Right lobe of liver (tissue), 6 donors: ENCODE measurements around the gene HADHB. TPM values are rescaled to one million over a fixed set of nuclear protein-coding genes. Genes with fewer than 3 reads are reported as not detected.
"Not testable (repeated sequence)": the region's sequence is repeated elsewhere in the genome, so short reads cannot be mapped to it uniquely, and the experiment has no call there.

Experiments used
- ATAC-seq, 4 donors: fragments of 200-7000 bp; cut with Tn5 transposase; one replicate each; pipeline ENCODE4 v1.9.1; 2020; ENCODE audit warnings: mild to moderate bottlenecking in 4 of 4, moderate library complexity in 4 of 4
- DNase-seq, 3 donors: peaks; one replicate each; pipeline ENCODE4 v3.0.0-alpha.2; 2020
- H3K27ac ChIP-seq, 3 donors: fragments of 200-600 bp; one replicate each; pipeline ENCODE4 v1.8.0; 2022
- H3K27me3 ChIP-seq, 2 donors: fragments of 200-600 bp; one replicate each; pipeline ENCODE4 v1.8.0; 2022
- H3K36me3 ChIP-seq, 4 donors: fragments of 200-600 bp; sonication (generic) in 1 of 4; one replicate each; pipeline versions ENCODE4 v1.5.1 to v1.8.0; 2017 to 2022; ENCODE audit warnings: control low read depth in 1 of 4
- H3K4me1 ChIP-seq, 4 donors: fragments of 200-600 bp; sonication (generic) in 1 of 4; one replicate each; pipeline versions ENCODE4 v1.5.1 to v1.8.0; 2017 to 2022; ENCODE audit warnings: control low read depth in 1 of 4
- H3K4me3 ChIP-seq, 3 donors: fragments of 200-600 bp; one replicate each; pipeline ENCODE4 v1.8.0; 2022
- H3K9me3 ChIP-seq, 4 donors: fragments of 200-600 bp; sonication (generic) in 1 of 4; one replicate each; pipeline versions ENCODE4 v1.5.1 to v1.8.0; 2017 to 2022; ENCODE audit warnings: control low read depth in 1 of 4
- POLR2A ChIP-seq: fragments of 450-650 bp; IDR thresholded peaks from one replicate; pipeline ENCODE4 v1.6.1; 2017; ENCODE audit warnings: antibody characterized with exemption, mild to moderate bottlenecking
- WGBS: methylation state at CpG from one replicate; pipeline ENCODE4 v1.1.6; 2018; ENCODE audit warnings: low coverage, low lambda C conversion rate; ENCODE audit not compliant: insufficient coverage; ENCODE audit errors: missing lambda C conversion rate; 5-methylcytosine and 5-hydroxymethylcytosine counted together
- intact Hi-C, 2 donors: fragments of 100-400 bp; cut with DNase I; formaldehyde crosslinking; loops; one replicate each; pipeline versions ENCODE4 v1.11.2 to v1.14.1; 2022
- total RNA-seq, 6 experiments: library from RNA; depleted of rRNA in 2 of 6; stranded (reverse); fragments of >200 nt in 2 of 6; fragmentation: NEBNext Ultra II Directional in 3 of 6; extraction: Animal tissue kit (Norgen Biotek cat#: 25700) in 3 of 6; gene quantifications; one replicate each; pipeline versions ENCODE4 v1.1.0 to v1.2.4, GENCODE V29; 2016 to 2023
- TF ChIP-seq, protein P1 (sequence below), 4 donors: fragments of 200-600 bp in 3 of 4; fragments of 450-650 bp in 1 of 4; IDR thresholded peaks; one replicate each; pipeline versions ENCODE4 v1.5.1 to v1.8.0; 2016 to 2022; ENCODE audit warnings: antibody characterized with exemption in 4 of 4, mild to moderate bottlenecking in 2 of 4
- donor health status: DM: no; HTN: yes; CAD: no.
- donor health status: DM: no; HTN: no; CAD: no.
- donor health status: DM: no; HTN: no; CAD: no.
- donor health status: DM: no; HTN: yes; CAD: no.
- donor health status: DM: no; HTN: yes; CAD: no.

HADHB gene
- total RNA-seq, 6 experiments from 2014 or later = 129 to 295 (median 219) TPM

DNA sequence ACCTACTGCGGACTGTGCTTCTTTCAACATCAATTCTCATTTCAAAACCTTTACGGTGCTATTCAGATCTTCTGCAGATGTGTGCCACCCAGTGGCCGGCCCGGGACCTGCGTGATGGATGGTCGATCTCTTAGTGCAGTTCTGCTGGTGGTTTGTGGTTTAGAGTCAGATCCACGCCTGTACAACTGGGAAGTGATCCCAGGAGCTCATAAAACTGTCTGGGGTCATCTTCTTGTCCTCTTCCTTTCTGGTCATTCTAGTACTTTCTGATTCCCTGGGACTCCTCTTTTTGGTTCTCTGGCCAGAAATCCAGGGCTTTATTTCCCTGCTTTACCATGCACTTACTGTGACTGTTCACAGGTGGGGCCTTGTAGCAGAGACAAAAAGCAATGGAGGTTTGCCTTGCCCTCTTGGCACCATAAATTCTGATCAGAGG, 85.4 kb downstream of the HADHB start:
- WGBS = 0% methylated on average over 7 of the region's 7 CpGs
- no peak overlapping the region for H3K4me3 ChIP-seq
- peak; percentile 99 to 100 (median 99) for ATAC-seq
- H3K27me3 ChIP-seq = no peaks in the 10 kb centered on the region
- H3K4me1 ChIP-seq = no peaks in the 10 kb centered on the region
- intact Hi-C loops = loop anchor here in 1 of 2 donors (10.0 kb wide), 1 partner anchor 95 kb away; no protein-coding TSS in a partner anchor
- H3K9me3 ChIP-seq = no peaks in the 10 kb centered on the region
- TF ChIP-seq POLR2A = no peak
- TF ChIP-seq, protein P1, sequence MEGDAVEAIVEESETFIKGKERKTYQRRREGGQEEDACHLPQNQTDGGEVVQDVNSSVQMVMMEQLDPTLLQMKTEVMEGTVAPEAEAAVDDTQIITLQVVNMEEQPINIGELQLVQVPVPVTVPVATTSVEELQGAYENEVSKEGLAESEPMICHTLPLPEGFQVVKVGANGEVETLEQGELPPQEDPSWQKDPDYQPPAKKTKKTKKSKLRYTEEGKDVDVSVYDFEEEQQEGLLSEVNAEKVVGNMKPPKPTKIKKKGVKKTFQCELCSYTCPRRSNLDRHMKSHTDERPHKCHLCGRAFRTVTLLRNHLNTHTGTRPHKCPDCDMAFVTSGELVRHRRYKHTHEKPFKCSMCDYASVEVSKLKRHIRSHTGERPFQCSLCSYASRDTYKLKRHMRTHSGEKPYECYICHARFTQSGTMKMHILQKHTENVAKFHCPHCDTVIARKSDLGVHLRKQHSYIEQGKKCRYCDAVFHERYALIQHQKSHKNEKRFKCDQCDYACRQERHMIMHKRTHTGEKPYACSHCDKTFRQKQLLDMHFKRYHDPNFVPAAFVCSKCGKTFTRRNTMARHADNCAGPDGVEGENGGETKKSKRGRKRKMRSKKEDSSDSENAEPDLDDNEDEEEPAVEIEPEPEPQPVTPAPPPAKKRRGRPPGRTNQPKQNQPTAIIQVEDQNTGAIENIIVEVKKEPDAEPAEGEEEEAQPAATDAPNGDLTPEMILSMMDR (IDR thresholded peaks at IDR 0.05) = peak; percentile 84 to 92 (median 88)
- H3K27ac ChIP-seq = no peak overlapping the region
- H3K36me3 ChIP-seq = no peaks in the 10 kb centered on the region
- DNase-seq = peak; percentile 87 to 90 (median 87)

GRCh38 chr2:26330604-26331003, 85.9 kb downstream of the HADHB start:
- no peaks in the 10 kb centered on the region for H3K9me3 ChIP-seq
- ATAC-seq (no peak), DNase-seq (no peak)
- H3K4me1 ChIP-seq = no peaks in the 10 kb centered on the region
- H3K27ac ChIP-seq = no peak overlapping the region
- H3K36me3 ChIP-seq = no peaks in the 10 kb centered on the region
- intact Hi-C loops = loop anchor here in 1 of 2 donors (10.0 kb wide), 1 partner anchor 96 kb away; no protein-coding TSS in a partner anchor
- 77% methylated on average over 2 of the region's 3 CpGs for whole genome bisulfite sequencing
- no peak overlapping the region for H3K4me3 ChIP-seq
- no peaks in the 10 kb centered on the region for H3K27me3 ChIP-seq
- TF ChIP-seq, protein P1 (IDR thresholded peaks at IDR 0.05) = no peak
- TF ChIP-seq POLR2A = no peak

DNA sequence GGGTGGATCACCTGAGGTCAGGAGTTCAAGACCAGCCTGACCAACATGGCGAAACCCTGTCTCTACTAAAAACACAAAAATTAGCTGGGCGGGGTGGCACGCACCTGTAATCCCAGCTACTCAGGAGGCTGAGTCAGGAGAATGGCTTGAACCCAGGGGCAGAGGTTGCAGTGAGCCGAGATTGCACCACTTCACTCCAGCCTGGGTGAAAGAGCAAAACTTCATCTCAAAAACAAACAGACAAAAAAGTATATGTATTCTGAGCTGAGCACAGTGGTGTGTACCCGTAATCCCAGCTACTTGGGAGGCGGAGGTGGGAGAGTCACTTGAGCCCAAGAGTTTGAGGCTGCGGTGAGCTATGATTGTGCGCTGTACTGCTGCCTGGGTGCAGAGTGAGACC, 86.6 kb downstream of the HADHB start:
- 72% methylated on average over 3 of the region's 8 CpGs for WGBS
- not testable (repeated sequence) for H3K27ac ChIP-seq, H3K4me1 ChIP-seq, ATAC-seq, H3K9me3 ChIP-seq, H3K36me3 ChIP-seq, H3K4me3 ChIP-seq, H3K27me3 ChIP-seq, DNase-seq
- intact Hi-C loops = loop anchor here in 1 of 2 donors (10.0 kb wide), 1 partner anchor 97 kb away; no protein-coding TSS in a partner anchor

DNA sequence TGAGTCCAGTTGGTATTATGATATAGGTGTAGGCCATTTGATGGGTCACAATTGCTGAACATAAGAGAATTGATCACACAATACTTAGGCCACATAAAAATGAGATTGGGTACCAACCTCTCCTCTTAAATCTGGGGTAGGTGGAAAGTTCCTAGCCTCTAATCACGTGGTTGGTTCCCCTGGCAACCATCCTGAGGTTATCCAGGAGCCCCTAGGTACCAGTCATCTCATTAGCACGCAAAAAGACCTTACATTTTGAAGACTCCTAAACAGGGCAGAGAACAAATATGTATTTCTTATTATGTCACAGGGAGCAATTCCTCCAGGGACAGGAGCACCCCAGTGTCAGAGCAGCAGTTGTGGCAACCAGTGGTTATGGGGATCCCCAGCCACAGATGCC, 88.6 kb downstream of the HADHB start:
- Histone ChIP-seq H3K27me3 (no peaks in the 10 kb centered on the region), H3K4me1 (no peaks in the 10 kb centered on the region), H3K27ac (no peak overlapping the region), H3K4me3 (no peak overlapping the region), H3K36me3 (no peaks in the 10 kb centered on the region), H3K9me3 (no peaks in the 10 kb centered on the region)
- 71% methylated on average over 1 of the region's 2 CpGs for WGBS
- TF ChIP-seq POLR2A = no peak
- TF ChIP-seq, protein P1 (IDR thresholded peaks at IDR 0.05) = no peak
- ATAC-seq = no peak
- no peak for DNase-seq
- intact Hi-C loops = loop anchor here in 1 of 2 donors (10.0 kb wide), 1 partner anchor 98 kb away; no protein-coding TSS in a partner anchor

GRCh38 chr2:26335231-26335630, 90.5 kb downstream of the HADHB start:
- no peak overlapping the region for H3K27ac ChIP-seq
- H3K27me3 ChIP-seq = no peaks in the 10 kb centered on the region
- H3K4me1 ChIP-seq = no peaks in the 10 kb centered on the region
- no peak for DNase-seq
- 67% methylated on average over 3 of the region's 3 CpGs for WGBS
- no peak for ATAC-seq
- H3K9me3 ChIP-seq = no peaks in the 10 kb centered on the region
- intact Hi-C loops = loop anchor here in 1 of 2 donors (10.0 kb wide), 1 partner anchor 100 kb away; no protein-coding TSS in a partner anchor
- H3K4me3 ChIP-seq = no peak overlapping the region
- peaks cover 0 to 1% (median 0%) of the 10 kb centered on the region in 4 donors for H3K36me3 ChIP-seq
- TF ChIP-seq, protein P1 (IDR thresholded peaks at IDR 0.05) = no peak
- no peak for TF ChIP-seq POLR2A
